Germinal center (tissue), 1 donor: ENCODE results near the gene CRABP2.
A peak's percentile ranks its signal among the peaks of the same experiment; 100 is the strongest.

ENCODE experiments used
- DNase-seq: peaks from one replicate; pipeline ENCODE4 v3.0.0; 2012; ENCODE audit warnings: mixed read lengths, low spot score

Gene CRABP2

DNA sequence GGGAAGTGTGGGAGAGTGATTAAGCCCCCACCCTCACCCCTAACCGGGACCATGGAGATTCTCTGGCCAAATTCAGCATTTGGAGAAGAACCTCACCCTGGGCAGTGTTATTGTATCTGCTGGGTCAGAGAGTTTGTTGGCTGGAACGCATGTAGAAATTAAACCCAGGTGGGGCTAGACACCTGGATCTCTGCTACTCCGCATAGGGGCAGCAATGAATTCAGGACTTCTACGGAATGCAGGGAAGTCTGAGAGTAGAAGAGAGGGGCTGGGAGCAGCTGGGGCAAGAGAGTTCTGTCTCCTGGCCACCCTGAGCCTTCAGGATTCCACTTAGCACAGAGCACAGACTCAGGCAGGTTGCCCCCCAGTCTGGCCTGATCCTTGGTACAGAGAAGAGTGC is 3.6 kb upstream of the CRABP2 start:
- DNase-seq = no peak

DNA sequence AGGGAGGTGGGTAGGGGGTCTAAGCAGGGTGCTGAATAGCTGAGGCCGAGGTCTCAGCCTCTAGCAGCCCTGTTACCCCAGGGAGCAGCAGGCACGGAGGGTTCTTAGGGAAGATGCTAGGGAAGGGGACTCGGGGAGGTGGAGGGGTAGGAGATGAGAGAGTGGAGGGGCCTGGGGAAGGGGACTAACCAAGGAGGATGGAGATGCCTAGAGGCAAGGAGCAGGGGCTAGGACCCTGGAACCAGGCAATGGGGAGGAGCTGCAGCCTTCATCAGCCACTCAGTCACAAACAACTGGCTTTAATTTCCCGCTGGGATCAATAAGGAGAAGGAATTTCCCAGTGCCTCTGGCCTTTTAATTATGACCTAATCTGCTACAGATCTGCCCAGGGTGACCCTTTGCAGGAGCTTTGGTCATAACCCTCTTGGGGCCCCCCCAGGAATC is 2.9 kb upstream of the CRABP2 start:
- no peak for DNase-seq

DNA sequence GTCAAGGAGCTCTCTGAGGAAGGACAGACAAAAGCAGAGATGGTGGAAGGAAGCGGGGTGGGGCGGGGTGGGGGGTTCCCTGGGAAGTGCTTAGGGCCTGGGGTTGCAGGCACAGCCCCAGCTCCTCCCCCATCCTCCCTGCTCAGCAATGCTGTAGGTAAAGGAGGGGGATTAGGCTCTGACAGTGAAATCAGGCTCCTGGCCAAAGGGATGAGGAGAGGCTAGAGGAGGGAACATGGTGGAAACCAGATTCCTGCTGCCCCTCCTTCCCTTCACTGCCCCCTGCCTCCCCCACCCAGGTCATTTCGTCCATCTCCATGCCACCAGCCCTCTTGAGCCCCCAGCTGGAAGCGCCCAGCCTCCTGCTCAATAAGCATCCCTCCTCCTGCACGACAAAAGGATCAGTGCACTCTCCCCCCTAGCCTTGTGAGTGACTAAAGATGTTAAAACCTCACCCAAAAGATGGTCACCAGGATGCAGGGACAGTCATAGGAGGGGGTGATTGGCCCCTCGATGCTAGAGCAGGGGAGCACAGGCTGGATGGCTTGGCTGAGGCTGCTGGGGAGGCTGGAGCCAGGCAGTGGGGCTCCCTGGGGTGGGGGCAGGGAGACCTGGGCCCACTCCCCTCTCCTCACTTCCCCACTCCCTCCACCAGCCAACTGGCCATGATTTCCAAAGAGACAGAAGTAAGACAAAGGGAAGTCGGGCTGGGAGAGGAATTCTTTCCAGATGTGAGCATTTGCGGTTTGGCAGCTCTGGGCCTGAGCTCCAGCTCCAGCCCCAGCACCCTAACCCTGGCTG is 2.2 kb upstream of the CRABP2 start:
- no peak for DNase-seq

DNA sequence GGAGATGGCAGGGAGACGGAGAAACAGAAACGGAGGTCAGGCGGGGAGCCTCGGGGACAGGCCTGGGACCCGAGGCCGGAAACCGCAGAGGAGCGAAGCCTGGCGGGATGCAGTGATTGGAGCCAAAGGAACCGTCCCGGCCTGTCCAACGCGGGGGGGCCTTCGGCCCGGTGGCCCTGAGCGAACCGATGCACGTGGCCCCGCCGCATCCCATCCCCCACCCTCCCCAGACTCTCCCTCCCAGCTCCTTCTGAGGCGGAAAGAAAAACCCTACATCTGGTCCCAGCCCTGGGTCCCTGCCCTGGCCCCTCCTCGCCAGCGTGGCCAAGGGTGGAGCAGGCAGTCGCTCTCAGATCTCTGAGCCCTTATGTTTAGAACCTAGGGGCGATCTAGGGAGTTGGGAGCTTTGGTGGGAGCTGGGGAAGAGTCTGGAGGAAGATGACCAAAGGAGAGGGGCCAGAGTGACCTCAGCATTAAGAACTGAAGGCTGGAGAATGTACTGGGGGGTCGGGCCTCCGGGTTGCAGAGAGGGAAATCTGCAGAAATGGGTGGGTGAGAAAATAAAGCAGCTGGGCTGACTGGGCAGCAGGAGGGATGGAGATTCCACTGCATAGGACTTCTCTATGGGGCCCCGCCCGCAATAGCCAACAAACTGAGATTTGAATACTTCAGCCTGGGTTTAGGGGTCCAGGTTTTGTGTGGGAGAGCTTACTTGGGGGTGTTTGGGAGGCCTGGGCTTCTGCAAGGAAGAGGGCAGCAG is 1.5 kb upstream of the CRABP2 start:
- DNase-seq = no peak

DNA sequence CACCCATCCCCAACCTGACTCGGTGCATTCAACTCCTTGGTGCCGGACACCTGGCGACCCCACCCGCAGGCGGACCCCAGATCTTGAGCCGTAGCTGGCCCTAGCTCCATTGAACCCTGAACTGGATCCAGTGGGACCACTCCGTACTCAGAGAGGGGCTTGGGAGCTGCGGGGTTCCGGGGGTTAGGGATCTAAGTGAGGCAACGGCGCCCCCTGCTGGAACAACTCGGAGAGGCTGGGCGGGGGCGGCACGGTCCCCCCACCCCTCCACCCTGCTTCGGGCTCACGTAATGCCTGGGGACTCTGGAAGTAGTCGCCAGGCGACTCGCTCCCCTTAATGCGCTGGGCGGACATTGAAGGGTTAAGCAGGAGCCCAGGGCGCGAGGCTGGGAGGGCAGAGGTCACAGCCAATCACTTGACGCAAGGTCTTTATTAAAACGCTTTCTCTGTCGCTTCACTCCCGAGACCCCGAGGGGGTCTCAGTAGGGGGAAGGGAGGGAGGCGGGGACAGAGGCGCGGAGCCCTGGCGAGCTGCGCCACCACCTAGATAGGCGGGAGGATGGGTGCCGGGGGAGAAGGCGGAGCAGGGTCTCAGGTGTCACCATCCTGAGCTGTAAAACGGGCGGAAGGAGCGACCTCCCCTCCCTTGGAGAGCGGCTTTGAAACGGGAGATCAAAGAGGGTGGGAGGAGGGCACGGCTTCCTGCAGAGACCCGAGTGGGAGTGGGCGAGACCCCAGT is 704 bp upstream of the CRABP2 start:
- DNase-seq = peak; percentile 74

DNA sequence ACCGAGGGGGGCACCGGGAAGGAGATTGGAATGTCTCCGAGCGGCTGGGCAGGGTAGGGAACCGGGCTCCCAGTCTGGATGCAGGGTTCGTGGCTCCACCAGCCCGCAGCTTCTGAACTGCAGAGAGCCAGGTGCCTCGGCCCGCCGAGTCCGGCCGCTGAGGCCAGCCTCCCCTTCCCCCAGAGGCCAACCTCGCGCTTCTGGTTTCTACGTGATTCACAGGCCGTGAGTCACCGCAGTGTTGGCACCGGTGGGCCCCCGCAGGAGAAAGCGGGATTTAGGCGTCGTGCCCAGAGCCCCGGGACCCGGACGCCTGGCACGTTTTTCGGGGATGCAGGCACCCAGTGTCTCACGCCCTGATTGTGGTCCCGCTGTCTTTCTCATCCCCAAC is 458 bp downstream of the CRABP2 start:
- no peak for DNase-seq

DNA sequence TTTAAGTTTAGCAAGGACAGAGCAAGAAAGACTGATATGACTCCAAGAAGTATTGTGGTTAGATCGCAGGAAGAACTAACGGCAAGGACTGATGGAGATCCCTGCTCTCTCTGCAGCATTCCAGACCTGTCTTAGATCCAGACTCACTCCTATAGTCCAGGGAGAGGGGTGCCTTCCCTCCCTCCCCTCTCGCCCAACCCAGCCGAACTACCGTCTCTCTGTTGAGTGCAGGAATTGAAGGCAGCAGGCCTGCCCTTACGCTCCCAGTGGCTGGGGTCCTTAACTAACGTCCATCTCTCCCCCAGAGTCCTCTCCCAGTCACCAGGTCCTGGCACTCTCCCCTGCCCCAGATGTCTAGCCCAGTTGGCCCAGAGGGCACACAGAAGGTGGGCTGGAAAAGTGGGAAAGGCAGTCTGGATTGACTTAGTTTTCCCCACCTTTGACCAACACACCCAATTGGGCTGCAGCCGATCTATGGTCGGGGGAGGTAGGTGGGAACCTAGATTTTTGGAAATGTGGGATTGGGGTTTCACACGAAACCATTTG is 1.1 kb downstream of the CRABP2 start:
- DNase-seq = no peak

DNA sequence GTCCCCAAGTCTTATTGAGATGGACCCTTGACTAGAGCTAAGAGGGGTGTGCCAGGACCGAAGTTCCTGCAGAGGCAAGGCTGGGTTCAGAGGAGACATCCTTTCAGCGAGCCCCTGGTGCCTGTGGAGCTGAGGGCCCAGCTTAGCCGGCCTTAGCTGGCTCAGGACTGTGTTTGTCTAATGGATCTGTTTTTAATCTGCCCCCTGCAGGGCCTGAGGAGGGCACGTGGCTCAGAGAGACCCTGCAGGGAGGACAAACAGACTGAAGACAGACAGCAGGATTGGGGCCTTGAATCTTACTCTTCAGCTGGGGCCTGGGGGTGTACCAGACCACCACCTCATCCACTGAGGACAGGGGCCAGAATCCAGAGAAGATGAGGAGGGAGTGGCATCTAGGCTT is 1.6 kb downstream of the CRABP2 start:
- no peak for DNase-seq

DNA sequence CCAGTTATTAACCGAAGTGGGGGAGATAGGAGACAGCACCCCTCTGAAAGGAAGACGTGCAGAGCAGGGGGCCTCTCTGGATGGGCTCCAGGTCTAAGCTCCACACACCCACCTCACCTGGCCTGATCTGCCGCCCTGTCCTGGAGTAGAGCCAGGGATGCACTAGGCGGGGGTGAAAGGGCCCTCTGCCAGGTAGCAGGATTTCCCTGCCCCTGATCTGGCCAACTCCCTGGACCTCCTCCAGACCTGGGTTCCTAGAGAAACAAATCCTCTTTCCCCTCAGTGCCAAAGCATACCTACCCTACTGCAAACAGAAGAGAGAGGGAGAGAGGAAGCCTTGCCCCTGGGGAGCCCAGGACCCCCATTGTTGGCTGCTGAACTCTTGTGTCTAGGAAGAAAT is 2.0 kb downstream of the CRABP2 start:
- DNase-seq = no peak

DNA sequence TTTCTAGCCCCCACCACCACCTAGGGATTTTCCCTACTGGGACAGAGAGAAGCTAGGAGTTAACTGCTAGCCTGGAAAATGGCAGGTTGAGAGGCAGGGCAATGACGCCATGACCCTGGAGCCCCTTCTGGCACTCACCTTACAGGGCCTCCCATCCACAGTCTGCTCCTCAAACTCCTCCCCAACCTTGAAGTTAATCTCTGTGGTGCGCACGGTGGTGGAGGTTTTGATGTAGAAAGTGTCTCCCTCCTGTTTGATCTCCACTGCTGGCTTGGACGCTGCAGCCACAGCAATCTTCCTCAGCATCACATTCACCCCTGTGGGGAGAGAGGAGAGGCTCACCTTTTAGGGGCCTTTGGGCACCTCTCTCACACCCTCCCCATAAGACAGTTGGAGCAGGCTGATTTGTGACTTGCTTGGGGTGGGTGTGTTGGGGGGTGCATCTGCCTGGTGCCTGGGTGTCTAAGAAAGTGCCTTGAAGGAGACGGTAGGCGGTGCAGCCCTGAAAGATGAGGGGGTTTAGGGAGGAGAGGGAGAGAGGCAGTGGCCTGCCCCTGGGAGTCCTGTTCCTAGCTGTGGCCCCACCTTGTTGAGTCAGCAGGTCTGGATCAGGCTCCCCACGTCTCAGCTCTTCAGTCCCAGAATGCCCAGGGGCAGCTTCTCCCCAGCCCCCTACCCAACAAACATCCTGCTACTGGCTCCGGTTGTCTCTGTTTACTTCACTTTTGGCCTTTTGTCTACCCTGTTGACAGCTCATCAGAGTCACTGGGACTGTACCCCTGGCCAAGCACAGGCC is 4.4 kb downstream of the CRABP2 start:
- DNase-seq = no peak

DNA sequence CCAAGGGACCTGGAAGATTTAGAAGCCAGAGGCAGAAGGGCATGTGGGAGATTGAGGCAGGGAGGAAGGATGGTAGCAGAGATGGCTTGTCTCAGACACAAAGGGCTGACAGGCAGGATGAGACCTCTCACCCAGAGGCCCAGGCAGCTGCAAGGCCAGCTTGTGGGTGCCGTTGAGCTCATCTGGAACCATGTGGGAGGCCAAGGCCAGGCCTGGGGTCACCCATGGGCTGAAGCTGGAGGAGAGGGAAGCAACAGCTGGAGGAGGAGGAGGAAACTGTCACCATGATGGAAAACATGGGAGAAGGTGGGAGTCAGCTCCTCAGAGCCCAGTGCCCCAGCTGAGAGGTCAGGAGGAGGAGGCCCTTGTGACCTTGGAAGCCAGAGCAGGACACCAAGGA is 6.4 kb downstream of the CRABP2 start:
- DNase-seq = no peak

DNA sequence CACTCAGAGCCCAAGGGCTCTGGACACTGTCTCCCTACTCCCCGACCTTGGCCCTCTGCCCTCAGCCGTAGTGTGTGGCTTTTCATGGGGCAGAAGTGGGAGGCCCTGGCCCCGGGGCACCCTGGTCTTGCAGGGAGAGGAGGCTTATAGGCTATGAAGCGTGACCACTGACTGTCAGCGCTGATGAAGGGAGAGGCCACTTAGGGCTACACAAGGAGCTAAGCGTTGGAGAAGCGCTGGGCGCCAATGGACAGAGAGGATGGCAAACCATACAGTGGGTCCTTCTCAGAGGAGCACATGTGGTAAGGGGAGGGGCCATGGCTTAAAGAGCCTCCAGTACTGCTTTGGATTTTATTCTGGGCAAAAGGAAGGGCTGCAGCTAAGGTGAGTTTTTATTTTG is 7.9 kb downstream of the CRABP2 start:
- no peak for DNase-seq

DNA sequence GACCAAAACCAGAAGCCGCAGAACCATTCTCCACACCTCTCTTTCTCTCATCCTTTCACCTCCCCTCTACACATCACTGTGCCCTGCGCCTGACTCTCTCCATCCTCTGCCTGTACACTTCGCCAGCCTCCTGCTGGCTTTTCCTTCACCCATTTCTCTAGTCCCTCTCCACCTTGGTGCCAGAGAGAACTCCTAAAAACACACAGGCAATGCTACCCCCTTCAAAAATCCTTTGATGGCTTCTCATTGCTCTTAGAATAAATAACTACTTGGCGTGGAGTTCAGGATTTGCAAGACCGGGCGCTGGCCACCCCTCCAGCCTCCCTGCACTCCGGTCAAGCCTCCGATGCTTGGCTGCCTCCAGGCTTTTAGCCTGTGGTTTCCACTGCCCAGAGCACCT is 8.6 kb downstream of the CRABP2 start:
- no peak for DNase-seq

DNA sequence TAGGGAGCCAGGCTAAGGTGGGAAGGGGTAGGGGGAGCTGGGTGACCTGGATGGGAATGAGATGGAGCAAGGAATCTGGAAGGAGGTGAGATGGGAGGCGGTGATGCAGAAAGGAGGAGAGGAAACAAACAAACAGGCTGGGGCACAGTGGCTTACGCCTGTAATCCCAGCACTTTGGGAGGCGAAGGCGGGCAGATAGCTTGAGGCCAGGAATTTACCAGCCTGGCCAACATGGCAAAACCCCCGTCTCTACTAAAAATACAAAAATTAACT is 10.8 kb downstream of the CRABP2 start:
- DNase-seq = no peak

DNA sequence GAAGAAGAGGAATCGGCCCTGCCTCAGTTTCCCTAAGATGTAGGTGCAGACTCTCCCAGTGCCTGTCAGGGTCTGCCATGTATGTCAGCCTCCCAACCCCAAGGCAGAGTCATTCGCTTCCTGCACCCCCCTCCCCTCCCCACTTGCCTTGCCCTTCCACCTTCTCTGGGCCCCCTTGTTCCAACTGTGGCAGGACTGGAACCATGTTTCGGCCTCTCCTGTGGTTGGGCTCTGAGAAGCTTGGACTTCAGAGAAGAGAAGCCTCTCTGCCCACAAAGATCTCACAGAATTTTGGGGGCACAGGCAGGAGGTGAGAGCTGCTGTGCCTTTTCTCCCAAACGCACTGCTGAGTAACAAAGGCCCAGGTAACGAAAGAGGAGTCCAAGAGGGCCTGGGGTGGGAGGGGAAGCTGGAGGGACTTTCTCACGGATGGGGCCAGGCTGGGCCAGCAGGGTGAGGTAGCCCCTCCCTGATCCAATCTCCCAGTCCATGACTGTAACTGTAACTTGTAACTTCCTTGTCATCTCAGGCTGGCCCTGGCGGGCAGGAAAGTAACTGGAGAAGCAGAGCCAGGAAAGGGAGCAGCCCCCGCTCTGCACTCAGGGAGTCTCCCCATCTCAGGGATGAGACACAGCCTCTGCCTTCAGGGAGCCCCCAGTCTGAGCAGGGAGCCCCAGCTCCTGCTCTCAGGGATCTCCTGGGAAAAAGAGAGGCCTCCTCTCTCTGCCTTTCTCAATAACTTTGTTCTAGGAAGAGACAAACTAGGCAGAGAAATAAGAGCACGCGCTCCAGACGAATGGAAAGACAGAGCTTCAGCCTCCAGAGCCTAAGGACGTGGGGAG is 11.3 kb downstream of the CRABP2 start:
- DNase-seq = no peak

DNA sequence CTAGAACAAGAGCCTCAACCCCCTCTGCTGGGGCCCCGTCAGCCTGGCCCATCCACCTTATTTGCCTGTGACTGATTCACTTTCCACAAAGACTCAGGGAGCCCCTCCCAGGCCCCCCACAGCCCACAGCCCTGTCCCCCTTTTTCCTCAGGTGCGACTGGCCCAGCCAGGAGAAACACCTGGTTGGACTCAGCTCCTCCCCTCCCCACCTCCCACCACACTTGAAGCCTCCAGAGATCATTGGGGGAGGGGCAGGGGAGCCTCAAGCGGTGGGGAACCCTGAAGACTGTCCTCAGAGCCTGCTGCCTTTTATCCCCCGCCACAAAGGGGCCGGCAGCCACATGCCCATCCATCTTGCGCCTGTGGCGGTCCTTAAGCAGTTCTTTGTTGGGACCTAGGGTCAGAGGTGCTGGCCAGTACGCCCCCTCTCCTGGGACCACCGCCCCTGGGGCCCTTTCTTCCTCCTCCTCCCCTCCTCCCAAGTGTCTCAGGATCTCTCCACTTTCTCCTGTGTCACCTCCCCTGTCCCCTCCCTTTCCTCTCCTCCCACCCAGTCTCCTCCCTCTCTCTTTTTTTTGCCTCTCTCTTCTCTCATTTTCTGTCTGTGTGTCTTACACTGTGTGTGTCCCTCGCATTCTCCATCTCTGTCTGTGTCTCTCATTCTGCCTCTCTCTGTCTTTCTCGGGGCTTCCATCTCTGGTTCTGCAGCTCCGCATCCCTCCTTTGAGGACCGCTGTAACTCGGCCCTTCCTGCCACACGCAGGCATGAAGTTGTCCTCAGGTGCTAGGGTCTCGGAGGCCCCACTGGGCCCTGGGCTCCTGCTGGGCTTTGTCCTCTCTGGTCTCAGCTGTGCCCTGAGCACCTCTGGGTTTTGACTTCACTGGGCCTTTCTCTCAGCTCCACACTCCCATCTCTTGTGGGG is 12.2 kb downstream of the CRABP2 start:
- DNase-seq = no peak

DNA sequence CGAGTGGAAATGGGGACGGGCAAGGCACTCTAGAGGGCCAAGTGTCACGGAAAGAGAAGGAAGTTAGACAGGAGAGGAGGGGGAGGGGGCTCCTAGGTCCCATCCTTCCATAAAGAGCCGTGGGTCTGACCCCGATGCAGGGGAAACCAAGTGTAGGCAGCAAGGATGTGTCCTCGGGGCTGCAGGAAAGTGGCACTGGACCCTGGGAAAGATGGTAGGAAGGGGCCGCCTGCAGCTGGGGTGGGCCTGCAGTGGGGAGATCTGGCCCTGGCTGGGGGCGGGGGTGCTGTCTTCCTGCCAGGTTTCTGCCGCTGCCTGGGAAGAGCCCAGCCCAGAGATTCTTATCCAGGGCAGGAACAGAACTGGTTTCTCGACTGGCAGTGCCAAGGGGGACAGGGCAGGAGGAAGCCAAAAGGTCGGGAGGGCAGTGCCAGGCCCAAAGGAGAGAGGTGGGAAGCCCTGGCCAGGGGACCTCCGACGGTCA is 12.9 kb downstream of the CRABP2 start:
- no peak for DNase-seq

DNA sequence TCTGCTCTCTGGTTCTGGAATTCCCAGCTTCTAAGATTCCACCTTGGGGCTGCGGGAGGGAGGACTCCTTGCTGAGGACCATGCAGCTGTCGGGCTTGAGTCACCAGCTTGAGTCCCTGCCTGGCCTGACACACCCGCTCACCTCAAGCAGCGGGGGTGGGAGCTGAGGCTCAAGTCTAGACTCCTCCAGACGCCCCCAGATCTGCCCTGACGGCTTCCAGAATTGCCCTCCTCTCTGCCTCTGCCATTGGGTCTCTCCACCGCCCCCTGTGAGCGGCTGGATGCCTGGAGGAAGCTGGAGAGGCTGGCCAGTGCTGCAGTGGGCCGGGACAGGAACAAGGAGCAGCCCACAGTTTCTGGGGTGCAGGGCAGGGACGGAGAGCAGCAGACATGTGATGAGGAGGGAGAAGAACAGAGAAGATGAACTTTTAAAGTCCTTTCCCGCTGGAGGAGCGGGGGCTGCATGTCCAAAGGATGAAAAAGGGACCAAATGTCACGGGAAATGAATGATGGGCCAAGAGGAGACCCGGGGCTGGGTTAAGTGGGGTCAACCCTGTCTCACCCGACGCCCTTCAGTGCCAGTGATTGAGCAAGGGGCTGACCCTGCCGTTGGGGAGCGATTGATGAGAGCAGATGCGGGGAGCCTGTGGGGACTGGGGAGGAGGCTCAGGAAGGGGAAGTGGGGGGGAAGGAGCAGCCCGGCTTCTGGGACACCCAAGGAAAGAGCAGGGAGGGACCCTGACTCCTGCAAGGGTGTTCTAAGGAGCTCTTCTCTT is 13.5 kb downstream of the CRABP2 start:
- DNase-seq = no peak

DNA sequence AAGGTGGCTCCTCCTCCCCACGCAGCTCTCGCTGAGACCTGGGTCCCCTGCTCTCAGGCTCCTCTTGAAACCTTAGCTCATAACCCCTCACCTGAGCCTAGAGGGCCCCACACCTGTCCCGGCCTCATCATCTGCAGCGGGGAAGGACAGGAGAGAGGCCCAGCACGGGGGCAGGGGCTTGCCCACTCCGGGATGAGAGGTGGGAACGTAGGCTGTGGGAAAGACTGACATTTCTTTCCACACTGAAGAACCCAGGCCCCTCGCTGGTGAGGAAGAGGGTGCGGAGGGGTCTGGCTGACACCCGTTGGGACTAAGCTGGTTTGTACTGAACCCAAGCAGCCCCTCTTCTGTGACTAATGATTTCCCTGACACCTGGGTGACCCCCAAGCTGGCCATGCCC is 14.2 kb downstream of the CRABP2 start:
- no peak for DNase-seq
